Neural cell (in vitro differentiated cells): ENCODE data around the gene TOB1. TPM values are rescaled to one million over a fixed set of nuclear protein-coding genes. Genes with fewer than 3 reads are reported as not detected.

Experiments
- H2AFZ ChIP-seq: fragments of 200-600, 300-800 bp; sonication (generic), shearing (Covaris generic); 2 replicates; pipeline ENCODE4 v1.6.0; 2014; ENCODE audit warnings: low read depth, mild to moderate bottlenecking, antibody characterized with exemption, low read length, moderate library complexity
- H3F3A ChIP-seq: fragments of 200-600 bp; shearing (Covaris generic); 2 replicates; pipeline ENCODE4 v1.6.1; 2016; ENCODE audit warnings: mild to moderate bottlenecking, moderate library complexity, mixed read lengths, antibody characterized with exemption, low read length; ENCODE audit not compliant: insufficient read depth, poor library complexity, severe bottlenecking
- H3K27ac ChIP-seq: fragments of 200-600, 300-800 bp; sonication (generic), shearing (Covaris generic); 2 replicates; pipeline ENCODE4 v1.5.1; 2014; ENCODE audit warnings: mild to moderate bottlenecking, low read length, moderate library complexity
- H3K27me3 ChIP-seq: fragments of 300-800, 200-600 bp; sonication (generic), shearing (Covaris generic); 2 replicates; pipeline ENCODE4 v1.6.0; 2014; ENCODE audit warnings: mild to moderate bottlenecking, low read depth, low read length, moderate library complexity; ENCODE audit not compliant: insufficient read depth
- H3K36me3 ChIP-seq: fragments of 300-800, 200-600 bp; sonication (generic), shearing (Covaris generic); 2 replicates; pipeline ENCODE4 v1.5.1; 2014; ENCODE audit warnings: mild to moderate bottlenecking, antibody characterized with exemption, low read length, moderate library complexity; ENCODE audit not compliant: insufficient read depth
- H3K4me2 ChIP-seq: fragments of 300-800, 200-600 bp; sonication (generic), shearing (Covaris generic); 2 replicates; pipeline ENCODE4 v1.6.0; 2014; ENCODE audit warnings: mild to moderate bottlenecking, low read length
- H3K4me3 ChIP-seq: fragments of 300-800, 200-600 bp; sonication (generic), shearing (Covaris generic); 2 replicates; pipeline ENCODE4 v1.5.1; 2014; ENCODE audit warnings: mild to moderate bottlenecking, low read length, moderate library complexity
- H3K79me2 ChIP-seq: fragments of 200-600 bp; shearing (Covaris generic); replicated peaks from 2 replicates; pipeline ENCODE4 v1.6.0; 2014; ENCODE audit warnings: mild to moderate bottlenecking, low read length, moderate library complexity; ENCODE audit not compliant: insufficient read depth
- H3K9ac ChIP-seq: fragments of 300-800, 200-600 bp; sonication (generic), shearing (Covaris generic); 2 replicates; pipeline ENCODE4 v1.6.1; 2016; ENCODE audit warnings: mild to moderate bottlenecking, low read length, mixed read lengths
- H3K9me2 ChIP-seq: fragments of 200-600 bp; shearing (Covaris generic); 2 replicates; pipeline ENCODE4 v1.6.1; 2016; ENCODE audit warnings: mild to moderate bottlenecking, low read length, mixed read lengths; ENCODE audit not compliant: insufficient read depth
- H3K9me3 ChIP-seq: fragments of 200-600, 300-800 bp; sonication (generic), shearing (Covaris generic); 2 replicates; pipeline ENCODE4 v1.6.1; 2016; ENCODE audit warnings: mild to moderate bottlenecking, mixed run types, low read length, moderate library complexity, mixed read lengths
- H4K20me1 ChIP-seq: fragments of 200-600 bp; shearing (Covaris generic); 2 replicates; pipeline ENCODE4 v1.6.1; 2016; ENCODE audit warnings: mild to moderate bottlenecking, mixed run types; ENCODE audit not compliant: insufficient read depth
- CTCF ChIP-seq: fragments of 450-650 bp; IDR thresholded peaks from 2 replicates; pipeline ENCODE4 v1.5.1; 2014; ENCODE audit warnings: antibody characterized with exemption, mild to moderate bottlenecking, moderate library complexity; ENCODE audit not compliant: poor library complexity, severe bottlenecking
- EP300 ChIP-seq: fragments of 450-650 bp; conservative IDR thresholded peaks from 2 replicates; pipeline ENCODE4 v1.6.1; 2014; ENCODE audit warnings: antibody characterized with exemption, mild to moderate bottlenecking, moderate library complexity; ENCODE audit not compliant: poor library complexity, severe bottlenecking
- EZH2 ChIP-seq: fragments of 200-600, 300-800 bp; shearing (Covaris generic), sonication (generic); IDR thresholded peaks from 2 replicates; pipeline ENCODE4 v1.6.1; 2014; ENCODE audit warnings: antibody characterized with exemption, low read length, borderline replicate concordance, mild to moderate bottlenecking; ENCODE audit not compliant: insufficient read depth, poor library complexity, severe bottlenecking
- MXI1 ChIP-seq: fragments of 450-650 bp; conservative IDR thresholded peaks from 2 replicates; pipeline ENCODE4 v1.6.1; 2014; ENCODE audit warnings: antibody characterized with exemption, mild to moderate bottlenecking; ENCODE audit not compliant: poor library complexity, severe bottlenecking
- POLR2AphosphoS5 ChIP-seq: IDR thresholded peaks from 2 replicates; pipeline ENCODE4 v1.6.1; 2012
- RAD21 ChIP-seq: fragments of 450-650 bp; conservative IDR thresholded peaks from 2 replicates; pipeline ENCODE4 v1.6.1; 2014; ENCODE audit warnings: antibody characterized with exemption, mild to moderate bottlenecking, moderate library complexity
- REST ChIP-seq: IDR thresholded peaks from 2 replicates; pipeline ENCODE4 v1.6.1; 2012; ENCODE audit warnings: borderline replicate concordance
- SMC3 ChIP-seq: fragments of 450-650 bp; conservative IDR thresholded peaks from 2 replicates; pipeline ENCODE4 v1.6.1; 2014; ENCODE audit warnings: antibody characterized with exemption, mild to moderate bottlenecking, moderate library complexity; ENCODE audit not compliant: poor library complexity
- TAF1 ChIP-seq: IDR thresholded peaks from 2 replicates; pipeline ENCODE4 v1.6.1; 2012; ENCODE audit warnings: low read depth
- polyA plus RNA-seq: library from polyadenylated mRNA; depleted of rRNA; stranded (reverse); fragments of >200 nt; gene quantifications from 2 replicates; pipeline ENCODE4 v1.2.3, GENCODE V29; 2014

Gene TOB1
- polyA plus RNA-seq, 1 donor from 2014 or later, result 8.9 TPM

GRCh38 chr17:50839591-50840310, 26.4 kb downstream of the TOB1 start:
- no peaks in the 10 kb centered on the region for H3K36me3 ChIP-seq
- TF ChIP-seq SMC3 (no peak), TAF1 (no peak), CTCF (no peak), POLR2AphosphoS5 (no peak), MXI1 (no peak), EP300 (no peak), EZH2 (no peak), RAD21 (no peak), REST (no peak)
- H3K9me3 ChIP-seq, result no peaks in the 10 kb centered on the region
- H2AFZ ChIP-seq, result no peak overlapping the region
- H3K9me2 ChIP-seq, result no peaks in the 10 kb centered on the region
- H3K4me2 ChIP-seq, result no peak overlapping the region
- no peaks in the 10 kb centered on the region for H3K79me2 ChIP-seq
- no peaks in the 10 kb centered on the region for H4K20me1 ChIP-seq
- no peak overlapping the region for H3K9ac ChIP-seq
- no peak overlapping the region for H3K4me3 ChIP-seq
- no peaks in the 10 kb centered on the region for H3F3A ChIP-seq
- H3K27ac ChIP-seq, result no peak overlapping the region
- H3K27me3 ChIP-seq, result no peaks in the 10 kb centered on the region

- H2AFZ ChIP-seq, result no peak overlapping the region
- no peak overlapping the region for H3K4me3 ChIP-seq
- no peak overlapping the region for H3K4me2 ChIP-seq
- H3K9me2 ChIP-seq, result no peaks in the 10 kb centered on the region
- H3K79me2 ChIP-seq, result no peaks in the 10 kb centered on the region
- no peaks in the 10 kb centered on the region for H4K20me1 ChIP-seq
- no peaks in the 10 kb centered on the region for H3F3A ChIP-seq
- no peak overlapping the region for H3K9ac ChIP-seq
- no peaks in the 10 kb centered on the region for H3K27me3 ChIP-seq
- no peak overlapping the region for H3K27ac ChIP-seq
- TF ChIP-seq RAD21, result no peak
- TF ChIP-seq CTCF, result no peak
- H3K9me3 ChIP-seq, result no peaks in the 10 kb centered on the region
- H3K36me3 ChIP-seq, result no peaks in the 10 kb centered on the region
These were observed 27.9 kb downstream of the TOB1 start for GRCh38 chr17:50837980-50838954.
